ENCODE data around the gene SMAD1.
A peak's percentile ranks its signal among the peaks of the same experiment; 100 is the strongest.
"Not testable (repeated sequence)": the region's sequence is repeated elsewhere in the genome, so short reads cannot be mapped to it uniquely, and the experiment has no call there.

Gene SMAD1

GRCh38 chr4:145552181-145552822 is 70.6 kb downstream of the SMAD1 start:
- Mint-ChIP-seq H3K36me3 (no peaks in the 10 kb centered on the region), H3K4me1 (no peaks in the 10 kb centered on the region), H3K9me3 (no peaks in the 10 kb centered on the region), H3K27ac (no peak overlapping the region), H3K4me3 (no peak overlapping the region)
- DNase-seq (ENCODE audit: low spot score in 2 of 2) (no peak), ATAC-seq (no peak)

GRCh38 chr4:145553375-145553774 is 71.7 kb downstream of the SMAD1 start:
- H3K9me3 Mint-ChIP-seq = no peaks in the 10 kb centered on the region
- no peak for ATAC-seq
- H3K4me3 Mint-ChIP-seq = no peak overlapping the region
- no peak overlapping the region for H3K27ac Mint-ChIP-seq
- no peak for DNase-seq (ENCODE audit: low spot score in 2 of 2)
- H3K36me3 Mint-ChIP-seq = no peaks in the 10 kb centered on the region
- H3K4me1 Mint-ChIP-seq = no peaks in the 10 kb centered on the region

GRCh38 chr4:145554691-145555090 is 73.0 kb downstream of the SMAD1 start:
- Mint-ChIP-seq H3K4me1 (no peaks in the 10 kb centered on the region), H3K27ac (no peak overlapping the region), H3K4me3 (no peak overlapping the region), H3K36me3 (no peaks in the 10 kb centered on the region), H3K9me3 (no peaks in the 10 kb centered on the region)
- no peak for DNase-seq (ENCODE audit: low spot score in 2 of 2)
- ATAC-seq = no peak

- H3K27ac Mint-ChIP-seq = no peak overlapping the region
- DNase-seq (ENCODE audit: low spot score in 2 of 2) = peak; percentile 8 to 69
- H3K9me3 Mint-ChIP-seq = no peaks in the 10 kb centered on the region
- no peaks in the 10 kb centered on the region for H3K4me1 Mint-ChIP-seq
- no peaks in the 10 kb centered on the region for H3K36me3 Mint-ChIP-seq
- H3K4me3 Mint-ChIP-seq = no peak overlapping the region
- peak; percentile 72 for ATAC-seq
These were observed 76.1 kb downstream of the SMAD1 start for GRCh38 chr4:145557720-145558119.

GRCh38 chr4:145563293-145563985 is 81.8 kb downstream of the SMAD1 start:
- Mint-ChIP-seq H3K4me1 (no peaks in the 10 kb centered on the region), H3K9me3 (no peaks in the 10 kb centered on the region), H3K4me3 (no peak overlapping the region), H3K27ac (no peak overlapping the region), H3K36me3 (no peaks in the 10 kb centered on the region)
- no peak for ATAC-seq
- DNase-seq (ENCODE audit: low spot score in 2 of 2) = no peak

- no peaks in the 10 kb centered on the region for H3K4me1 Mint-ChIP-seq
- H3K36me3 Mint-ChIP-seq = no peaks in the 10 kb centered on the region
- no peak for ATAC-seq
- H3K9me3 Mint-ChIP-seq = no peaks in the 10 kb centered on the region
- no peak for DNase-seq (ENCODE audit: low spot score in 2 of 2)
- no peak overlapping the region for H3K4me3 Mint-ChIP-seq
- no peak overlapping the region for H3K27ac Mint-ChIP-seq
These were observed 82.9 kb downstream of the SMAD1 start for GRCh38 chr4:145564540-145564939.

- Mint-ChIP-seq H3K27ac (no peak overlapping the region), H3K36me3 (no peaks in the 10 kb centered on the region), H3K9me3 (no peaks in the 10 kb centered on the region), H3K4me3 (no peak overlapping the region), H3K4me1 (no peaks in the 10 kb centered on the region)
- no peak for DNase-seq (ENCODE audit: low spot score in 2 of 2)
- ATAC-seq = no peak
These were observed 83.7 kb downstream of the SMAD1 start for GRCh38 chr4:145565328-145565727.

- ATAC-seq (peak; percentile 40), DNase-seq (ENCODE audit: low spot score in 2 of 2) (no peak)
- Mint-ChIP-seq H3K9me3 (no peaks in the 10 kb centered on the region), H3K4me3 (no peak overlapping the region), H3K4me1 (no peaks in the 10 kb centered on the region), H3K36me3 (no peaks in the 10 kb centered on the region), H3K27ac (no peak overlapping the region)
These were observed 84.5 kb downstream of the SMAD1 start for GRCh38 chr4:145566086-145566708.

GRCh38 chr4:145566768-145567167 is 85.1 kb downstream of the SMAD1 start:
- H3K36me3 Mint-ChIP-seq = no peaks in the 10 kb centered on the region
- H3K4me3 Mint-ChIP-seq = no peak overlapping the region
- H3K4me1 Mint-ChIP-seq = no peaks in the 10 kb centered on the region
- ATAC-seq (no peak), DNase-seq (ENCODE audit: low spot score in 2 of 2) (no peak)
- no peak overlapping the region for H3K27ac Mint-ChIP-seq
- no peaks in the 10 kb centered on the region for H3K9me3 Mint-ChIP-seq

- H3K27ac Mint-ChIP-seq = no peak overlapping the region
- no peak for ATAC-seq
- DNase-seq (ENCODE audit: low spot score in 2 of 2) = no peak
- no peak overlapping the region for H3K4me3 Mint-ChIP-seq
- peaks cover 4% of the 10 kb centered on the region for H3K9me3 Mint-ChIP-seq
- no peaks in the 10 kb centered on the region for H3K36me3 Mint-ChIP-seq
- no peaks in the 10 kb centered on the region for H3K4me1 Mint-ChIP-seq
These were observed 85.9 kb downstream of the SMAD1 start for GRCh38 chr4:145567516-145567915.

GRCh38 chr4:145574546-145574945 is 92.9 kb downstream of the SMAD1 start:
- not testable (repeated sequence) for H3K36me3 Mint-ChIP-seq; H3K4me3 Mint-ChIP-seq; H3K9me3 Mint-ChIP-seq; H3K27ac Mint-ChIP-seq; DNase-seq (ENCODE audit: low spot score in 2 of 2); H3K4me1 Mint-ChIP-seq; ATAC-seq

GRCh38 chr4:145580906-145581305 is 99.3 kb downstream of the SMAD1 start:
- H3K27ac Mint-ChIP-seq = no peak overlapping the region
- H3K4me1 Mint-ChIP-seq = no peaks in the 10 kb centered on the region
- H3K36me3 Mint-ChIP-seq = no peaks in the 10 kb centered on the region
- H3K4me3 Mint-ChIP-seq = no peak overlapping the region
- H3K9me3 Mint-ChIP-seq = no peaks in the 10 kb centered on the region
- ATAC-seq = no peak
- no peak for DNase-seq (ENCODE audit: low spot score in 2 of 2)

- Mint-ChIP-seq H3K4me1 (no peaks in the 10 kb centered on the region), H3K9me3 (no peaks in the 10 kb centered on the region), H3K4me3 (no peak overlapping the region), H3K27ac (no peak overlapping the region), H3K36me3 (no peaks in the 10 kb centered on the region)
- ATAC-seq = no peak
- no peak for DNase-seq (ENCODE audit: low spot score in 2 of 2)
These were observed 101.8 kb downstream of the SMAD1 start for GRCh38 chr4:145583191-145584055.

GRCh38 chr4:145587088-145587754 is 105.6 kb downstream of the SMAD1 start:
- Mint-ChIP-seq H3K4me1 (no peaks in the 10 kb centered on the region), H3K9me3 (no peaks in the 10 kb centered on the region), H3K4me3 (no peak overlapping the region), H3K36me3 (no peaks in the 10 kb centered on the region), H3K27ac (no peak overlapping the region)
- ATAC-seq = no peak
- DNase-seq (ENCODE audit: low spot score in 2 of 2) = no peak

- not testable (repeated sequence) for H3K4me1 Mint-ChIP-seq; ATAC-seq; H3K27ac Mint-ChIP-seq; DNase-seq (ENCODE audit: low spot score in 2 of 2); H3K9me3 Mint-ChIP-seq; H3K36me3 Mint-ChIP-seq; H3K4me3 Mint-ChIP-seq
These were observed 107.7 kb downstream of the SMAD1 start for GRCh38 chr4:145589381-145589780.

All from stimulated activated effector memory CD8-positive, alpha-beta T cell treated with anti-CD3 and anti-CD28 coated beads, Interleukin-12 subunit alpha, Interleukin-12 subunit beta, amount 100 ng/mL, for 72 hours (primary cell).